Measurements from ENCODE around the gene PLCB4.

- no peak for TF ChIP-seq JUN (CRISPR knock-in tag; IDR thresholded peaks at IDR 0.05)
- TF ChIP-seq, protein P1, sequence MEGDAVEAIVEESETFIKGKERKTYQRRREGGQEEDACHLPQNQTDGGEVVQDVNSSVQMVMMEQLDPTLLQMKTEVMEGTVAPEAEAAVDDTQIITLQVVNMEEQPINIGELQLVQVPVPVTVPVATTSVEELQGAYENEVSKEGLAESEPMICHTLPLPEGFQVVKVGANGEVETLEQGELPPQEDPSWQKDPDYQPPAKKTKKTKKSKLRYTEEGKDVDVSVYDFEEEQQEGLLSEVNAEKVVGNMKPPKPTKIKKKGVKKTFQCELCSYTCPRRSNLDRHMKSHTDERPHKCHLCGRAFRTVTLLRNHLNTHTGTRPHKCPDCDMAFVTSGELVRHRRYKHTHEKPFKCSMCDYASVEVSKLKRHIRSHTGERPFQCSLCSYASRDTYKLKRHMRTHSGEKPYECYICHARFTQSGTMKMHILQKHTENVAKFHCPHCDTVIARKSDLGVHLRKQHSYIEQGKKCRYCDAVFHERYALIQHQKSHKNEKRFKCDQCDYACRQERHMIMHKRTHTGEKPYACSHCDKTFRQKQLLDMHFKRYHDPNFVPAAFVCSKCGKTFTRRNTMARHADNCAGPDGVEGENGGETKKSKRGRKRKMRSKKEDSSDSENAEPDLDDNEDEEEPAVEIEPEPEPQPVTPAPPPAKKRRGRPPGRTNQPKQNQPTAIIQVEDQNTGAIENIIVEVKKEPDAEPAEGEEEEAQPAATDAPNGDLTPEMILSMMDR (IDR thresholded peaks at IDR 0.05), result no peak
Observed at GRCh38 chr20:9062066-9062465, 6.8 kb upstream of the PLCB4 start.

Data from WTC11 (cell line).